GM23338 (cell line): ENCODE measurements around the gene KIF15. TPM values are rescaled to one million over a fixed set of nuclear protein-coding genes. Genes with fewer than 3 reads are reported as not detected.

Experiments
- ATAC-seq: fragments of 200-7000 bp; cut with Tn5 transposase; 3 replicates; pipeline ENCODE4 v1.9.1; 2020
- DNase-seq: peaks from one replicate; pipeline ENCODE4 v3.0.0-alpha.2; 2015; ENCODE audit warnings: low spot score
- H2AFZ ChIP-seq: fragments of 200-600 bp; sonication (generic); 2 replicates; pipeline ENCODE4 v1.8.0; 2016; ENCODE audit warnings: antibody characterized with exemption, mild to moderate bottlenecking, moderate library complexity
- H3F3A ChIP-seq: fragments of 200-600 bp; sonication (generic); replicated peaks from 2 replicates; pipeline ENCODE4 v1.8.0; 2017; ENCODE audit warnings: antibody characterized with exemption, mixed run types, low read depth
- H3K27ac ChIP-seq: fragments of 200-600 bp; sonication (generic); 2 replicates; pipeline ENCODE4 v1.6.1; 2016; ENCODE audit warnings: low read depth
- H3K27me3 ChIP-seq: fragments of 200-600 bp; sonication (generic); 2 replicates; pipeline ENCODE4 v1.8.0; 2016; ENCODE audit warnings: mild to moderate bottlenecking, mixed run types, moderate library complexity; ENCODE audit not compliant: insufficient read depth
- H3K36me3 ChIP-seq: fragments of 200-600 bp; sonication (generic); 2 replicates; pipeline ENCODE4 v1.8.0; 2016; ENCODE audit warnings: mild to moderate bottlenecking; ENCODE audit not compliant: insufficient read depth
- H3K4me1 ChIP-seq: fragments of 200-600 bp; sonication (generic); 2 replicates; pipeline ENCODE4 v1.8.0; 2016; ENCODE audit warnings: mild to moderate bottlenecking, moderate library complexity; ENCODE audit not compliant: insufficient read depth
- H3K4me2 ChIP-seq: fragments of 200-600 bp; sonication (generic); 2 replicates; pipeline ENCODE4 v1.7.1; 2017; ENCODE audit warnings: mixed run types
- H3K4me3 ChIP-seq: fragments of 200-600 bp; sonication (generic); 2 replicates; pipeline ENCODE4 v1.6.1; 2016; ENCODE audit warnings: mixed run types
- H3K79me2 ChIP-seq: fragments of 200-600 bp; sonication (generic); replicated peaks from 2 replicates; pipeline ENCODE4 v1.8.0; 2017; ENCODE audit warnings: mild to moderate bottlenecking; ENCODE audit not compliant: insufficient read depth
- H3K9me2 ChIP-seq: fragments of 200-600 bp; sonication (generic); 2 replicates; pipeline ENCODE4 v1.8.0; 2017; ENCODE audit not compliant: insufficient read depth
- H4K20me1 ChIP-seq: fragments of 200-600 bp; sonication (generic); replicated peaks from 2 replicates; pipeline ENCODE4 v1.8.0; 2017; ENCODE audit warnings: mild to moderate bottlenecking; ENCODE audit not compliant: insufficient read depth
- H3K27ac Mint-ChIP-seq: 2 replicates; pipeline ENCODE4 v1.8.0; 2020; ENCODE audit warnings: inconsistent platforms, mild to moderate bottlenecking, moderate library complexity, mixed read lengths
- H3K27me3 Mint-ChIP-seq: 3 replicates; pipeline ENCODE4 v1.8.0; 2022; ENCODE audit warnings: low read depth, mild to moderate bottlenecking, moderate library complexity, mixed read lengths, inconsistent platforms; ENCODE audit not compliant: insufficient read depth, poor library complexity
- H3K36me3 Mint-ChIP-seq: 3 replicates; pipeline ENCODE4 v1.8.0; 2021; ENCODE audit warnings: low read depth, mild to moderate bottlenecking, inconsistent platforms, moderate library complexity, mixed read lengths
- H3K4me1 Mint-ChIP-seq: 3 replicates; pipeline ENCODE4 v1.8.0; 2020; ENCODE audit warnings: mild to moderate bottlenecking, inconsistent platforms, mixed read lengths
- H3K4me3 Mint-ChIP-seq: 3 replicates; pipeline ENCODE4 v1.8.0; 2021; ENCODE audit warnings: moderate library complexity, mild to moderate bottlenecking, inconsistent platforms, mixed read lengths
- H3K9me3 Mint-ChIP-seq: 3 replicates; pipeline ENCODE4 v1.8.0; 2020; ENCODE audit warnings: moderate library complexity, mild to moderate bottlenecking, inconsistent platforms, mixed read lengths
- CREB1 ChIP-seq: fragments of 250-450 bp; sonication (Bioruptor Pico); IDR thresholded peaks from 2 replicates; pipeline ENCODE4 v1.5.0; 2020; ENCODE audit warnings: low read depth, mild to moderate bottlenecking, moderate library complexity
- ETS1 ChIP-seq: IDR thresholded peaks from 2 replicates; pipeline ENCODE4 v1.6.1; 2016; ENCODE audit warnings: antibody characterized with exemption
- EZH2 ChIP-seq: fragments of 200-600 bp; sonication (generic); IDR thresholded peaks from one replicate; pipeline ENCODE4 v1.8.0; 2017; ENCODE audit warnings: antibody characterized with exemption, mild to moderate bottlenecking, low read depth; ENCODE audit not compliant: unreplicated experiment
- EZH2phosphoT487 ChIP-seq: fragments of 200-600 bp; sonication (generic); IDR thresholded peaks from one replicate; pipeline ENCODE4 v1.8.1; 2018; ENCODE audit warnings: antibody characterized with exemption; ENCODE audit not compliant: unreplicated experiment
- JUNB ChIP-seq: IDR thresholded peaks from one replicate; pipeline ENCODE4 v1.6.1; 2016; ENCODE audit warnings: antibody characterized with exemption; ENCODE audit not compliant: unreplicated experiment
- POLR2AphosphoS5 ChIP-seq: IDR thresholded peaks from 2 replicates; pipeline ENCODE4 v1.6.1; 2016; ENCODE audit warnings: antibody characterized with exemption, low read depth
- REST ChIP-seq: IDR thresholded peaks from one replicate; pipeline ENCODE4 v1.6.1; 2018; ENCODE audit warnings: antibody characterized with exemption; ENCODE audit not compliant: unreplicated experiment
- STAT1 ChIP-seq: IDR thresholded peaks from one replicate; pipeline ENCODE4 v1.6.1; 2016; ENCODE audit warnings: antibody characterized with exemption; ENCODE audit not compliant: unreplicated experiment
- ZNF114 ChIP-seq: fragments of 250-450 bp; sonication (Bioruptor Pico); IDR thresholded peaks from 2 replicates; pipeline ENCODE4 v1.5.0; 2020; ENCODE audit warnings: mild to moderate bottlenecking, moderate library complexity
- ZNF331 ChIP-seq: fragments of 250-450 bp; sonication (Bioruptor Pico); IDR thresholded peaks from 2 replicates; pipeline ENCODE4 v1.5.0; 2020; ENCODE audit warnings: low read depth, mild to moderate bottlenecking, moderate library complexity
- ZNF462 ChIP-seq: fragments of 250-450 bp; sonication (Bioruptor Pico); IDR thresholded peaks from 2 replicates; pipeline ENCODE4 v1.5.0; 2020; ENCODE audit warnings: mild to moderate bottlenecking, moderate library complexity
- polyA plus RNA-seq: library from polyadenylated mRNA; unstranded; fragments of >200 nt; fragmentation: Nextera tagmentation; extraction: Ambion mirVana; gene quantifications from 2 replicates; pipeline ENCODE4 v1.2.1, GENCODE V29; 2016
- total RNA-seq: library from RNA; depleted of rRNA; stranded (reverse); fragments of >200 nt; shearing (Covaris generic); gene quantifications from 2 replicates; pipeline ENCODE4 v1.2.3, GENCODE V29; 2014

The KIF15 gene
- total and polyA plus RNA-seq, 2 experiments from 2014 or later = 21.2 to 25.8 TPM

GRCh38 chr3:44825264-44825925, 63.8 kb downstream of the KIF15 start:
- DNase-seq (no peak), ATAC-seq (no peak)
- H3K4me2 ChIP-seq = no peak overlapping the region
- H4K20me1 ChIP-seq = no peaks in the 10 kb centered on the region
- Mint-ChIP-seq H3K9me3 (peaks cover 26% of the 10 kb centered on the region), H3K4me3 (no peak overlapping the region), H3K27ac (no peak overlapping the region), H3K36me3 (peaks cover 76% of the 10 kb centered on the region), H3K4me1 (no peaks in the 10 kb centered on the region), H3K27me3 (no peaks in the 10 kb centered on the region)
- TF ChIP-seq EZH2phosphoT487 = no peak
- no peak for TF ChIP-seq EZH2
- no peak for TF ChIP-seq JUNB
- no peak for TF ChIP-seq ZNF331 (CRISPR knock-in tag)
- H3K4me3 ChIP-seq = no peak overlapping the region
- peaks cover 37% of the 10 kb centered on the region for H3K36me3 ChIP-seq
- no peaks in the 10 kb centered on the region for H3K79me2 ChIP-seq
- H3K27me3 ChIP-seq = no peaks in the 10 kb centered on the region
- H3K4me1 ChIP-seq = no peaks in the 10 kb centered on the region
- no peak overlapping the region for H2AFZ ChIP-seq
- no peaks in the 10 kb centered on the region for H3K9me2 ChIP-seq
- no peak overlapping the region for H3K27ac ChIP-seq
- H3F3A ChIP-seq = no peaks in the 10 kb centered on the region

- no peaks in the 10 kb centered on the region for H3K27me3 ChIP-seq
- no peak overlapping the region for H3K4me2 ChIP-seq
- no peaks in the 10 kb centered on the region for H3K79me2 ChIP-seq
- peaks cover 54% of the 10 kb centered on the region for H3K36me3 ChIP-seq
- no peaks in the 10 kb centered on the region for H3K9me2 ChIP-seq
- no peaks in the 10 kb centered on the region for H3K4me1 ChIP-seq
- no peaks in the 10 kb centered on the region for H3F3A ChIP-seq
- H2AFZ ChIP-seq = no peak overlapping the region
- Mint-ChIP-seq H3K9me3 (peaks cover 15% of the 10 kb centered on the region), H3K27me3 (no peaks in the 10 kb centered on the region), H3K36me3 (peaks cover 73% of the 10 kb centered on the region), H3K4me1 (no peaks in the 10 kb centered on the region), H3K27ac (no peak overlapping the region), H3K4me3 (no peak overlapping the region)
- no peak overlapping the region for H3K27ac ChIP-seq
- ATAC-seq (no peak), DNase-seq (no peak)
- no peak overlapping the region for H3K4me3 ChIP-seq
- H4K20me1 ChIP-seq = no peaks in the 10 kb centered on the region
- TF ChIP-seq ZNF331 (CRISPR knock-in tag) = no peak
- TF ChIP-seq EZH2 = no peak
- no peak for TF ChIP-seq EZH2phosphoT487
- TF ChIP-seq JUNB = no peak
- no peak for TF ChIP-seq ZNF462 (CRISPR knock-in tag)
- no peak for TF ChIP-seq CREB1 (CRISPR knock-in tag)
- TF ChIP-seq STAT1 = no peak
- TF ChIP-seq POLR2AphosphoS5 = no peak
- TF ChIP-seq ZNF114 (CRISPR knock-in tag) = no peak
- TF ChIP-seq REST = no peak
- TF ChIP-seq ETS1 = no peak
Measured at GRCh38 chr3:44827196-44827595, 65.6 kb downstream of the KIF15 start.
